ENCODE results near the gene IL16.

DNA sequence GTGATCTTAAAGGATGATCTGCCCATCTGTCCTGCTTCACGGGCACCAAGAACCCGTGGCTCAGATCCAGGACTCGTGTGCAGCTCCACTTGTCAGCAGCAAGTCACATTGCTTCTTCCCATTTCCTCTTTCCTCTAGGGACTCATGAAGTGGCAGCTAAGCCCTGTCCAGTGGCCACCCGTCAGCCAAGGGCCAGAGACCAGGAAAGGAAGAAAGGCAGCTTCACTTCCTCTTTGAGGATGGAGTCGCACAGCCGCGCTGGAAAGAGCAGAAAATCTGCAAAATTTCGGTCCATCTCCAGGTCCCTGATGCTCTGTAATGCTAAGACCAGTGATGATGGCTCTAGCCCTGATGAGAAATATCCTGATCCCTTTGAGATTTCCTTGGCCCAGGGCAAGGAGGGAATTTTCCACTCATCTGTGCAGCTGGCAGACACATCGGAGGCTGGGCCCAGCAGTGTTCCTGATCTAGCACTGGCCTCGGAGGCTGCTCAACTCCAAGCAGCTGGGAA is 28.5 kb downstream of the IL16 start:
- no peak for TF ChIP-seq POLR2A (IDR thresholded peaks at IDR 0.05; ENCODE audit: low read depth, low read length)
- TF ChIP-seq TAF1 (IDR thresholded peaks at IDR 0.05; ENCODE audit: borderline replicate concordance, low read depth, low read length), result no peak
